Measurements from ENCODE around the gene MIR17HG.

The MIR17HG gene

DNA sequence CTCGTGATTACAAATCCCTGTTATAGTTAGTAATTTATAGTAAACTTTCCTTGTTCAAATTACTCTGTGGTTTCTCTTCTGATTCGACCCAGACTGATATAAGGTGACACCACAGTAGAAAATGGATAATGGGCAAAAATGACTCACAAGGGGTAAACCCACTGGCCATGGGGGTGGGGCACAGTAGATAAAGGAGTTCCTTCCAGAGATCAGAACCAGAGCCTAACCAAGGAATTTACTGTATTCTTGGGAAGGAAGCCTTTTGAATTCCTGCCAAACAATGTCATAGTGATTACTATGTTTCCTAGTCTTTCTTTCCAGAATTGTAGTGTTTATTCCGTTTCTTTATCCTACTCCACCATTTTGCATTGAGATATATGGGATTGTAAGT, 21.9 kb downstream of the MIR17HG start:
- no peak for DNase-seq

DNA sequence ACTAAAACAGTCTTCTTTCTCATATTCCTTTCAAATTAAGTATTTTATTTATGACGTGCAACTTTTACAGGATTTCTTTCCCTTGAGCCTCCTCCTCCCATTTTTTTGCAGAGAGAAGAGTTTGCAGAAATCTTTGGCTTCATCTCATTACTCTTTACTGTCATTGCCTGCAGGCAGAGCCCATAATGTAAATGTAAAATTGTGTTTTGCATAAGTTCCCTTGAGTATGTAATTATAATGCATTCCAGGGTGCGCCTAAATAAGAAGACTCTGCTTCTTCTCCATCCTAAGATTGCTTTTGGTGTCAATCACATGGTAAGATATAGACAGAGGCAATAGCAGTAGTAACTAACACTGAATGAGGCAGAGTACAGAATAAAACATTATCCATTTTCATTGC, 23.0 kb downstream of the MIR17HG start:
- DNase-seq, result no peak

- no peak for DNase-seq
Observed at GRCh38 chr13:91372911-91373310, 25.4 kb downstream of the MIR17HG start.

GRCh38 chr13:91375116-91375729, 27.7 kb downstream of the MIR17HG start:
- DNase-seq, result no peak

DNA sequence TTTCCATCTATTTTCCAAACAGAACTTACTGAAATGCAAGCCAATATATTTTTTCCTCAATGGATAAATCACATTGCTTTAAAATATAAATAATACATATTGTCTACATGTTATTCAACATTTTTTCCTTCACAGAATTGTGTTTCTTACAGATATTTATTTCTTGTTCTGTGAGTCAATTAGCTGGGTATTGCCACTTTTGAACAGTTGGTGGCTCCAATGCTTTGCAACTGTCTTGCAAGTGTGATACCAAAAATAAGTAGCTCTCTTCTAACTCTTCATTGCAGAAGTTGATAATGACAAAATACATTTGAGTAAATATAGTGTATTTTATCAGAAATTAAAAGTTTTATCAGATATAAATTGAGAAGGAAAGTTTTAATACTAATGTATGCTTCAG, 33.9 kb downstream of the MIR17HG start:
- no peak for DNase-seq

GRCh38 chr13:91383836-91384235, 36.3 kb downstream of the MIR17HG start:
- no peak for DNase-seq

- DNase-seq, result no peak
Observed at GRCh38 chr13:91384896-91385295, 37.4 kb downstream of the MIR17HG start.

DNA sequence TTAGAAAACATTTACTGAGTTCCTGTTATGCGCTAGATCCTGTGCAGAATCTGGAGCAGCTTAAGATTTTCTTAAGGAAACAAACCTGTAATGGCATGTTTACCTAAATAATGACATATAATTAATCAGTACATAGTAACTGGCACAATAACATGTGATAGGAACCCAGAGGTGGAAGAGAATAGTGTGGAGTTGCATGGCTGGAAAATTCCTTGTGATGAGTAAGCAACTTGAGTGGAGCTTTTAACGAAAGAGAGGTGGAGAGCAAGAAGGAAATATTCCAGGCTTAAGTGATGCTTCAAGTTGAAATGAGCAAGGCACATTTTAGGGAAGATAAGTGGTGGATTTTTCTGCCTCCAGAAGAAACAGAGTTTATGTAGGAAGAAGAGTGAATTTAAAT, 41.7 kb downstream of the MIR17HG start:
- no peak for DNase-seq

DNA sequence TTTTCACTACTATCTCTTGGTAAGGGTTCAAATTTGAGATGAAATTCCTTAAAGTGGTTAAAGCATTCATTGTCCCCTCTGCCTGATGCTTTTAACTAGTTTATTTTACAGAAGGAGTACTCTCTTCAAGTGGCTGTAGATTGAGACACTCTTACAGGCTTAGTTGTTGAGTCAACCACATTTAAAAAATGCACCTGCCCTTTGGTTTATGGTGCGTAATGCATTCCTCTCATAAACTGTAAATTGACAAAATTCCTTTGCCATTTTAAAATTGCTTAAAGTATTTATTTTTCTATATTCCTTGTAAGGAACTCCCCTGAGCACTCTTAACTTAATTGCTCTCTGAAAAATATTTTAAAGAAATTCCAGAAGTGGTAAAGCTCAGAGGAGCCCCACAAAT, 50.1 kb downstream of the MIR17HG start:
- DNase-seq, result no peak

DNA sequence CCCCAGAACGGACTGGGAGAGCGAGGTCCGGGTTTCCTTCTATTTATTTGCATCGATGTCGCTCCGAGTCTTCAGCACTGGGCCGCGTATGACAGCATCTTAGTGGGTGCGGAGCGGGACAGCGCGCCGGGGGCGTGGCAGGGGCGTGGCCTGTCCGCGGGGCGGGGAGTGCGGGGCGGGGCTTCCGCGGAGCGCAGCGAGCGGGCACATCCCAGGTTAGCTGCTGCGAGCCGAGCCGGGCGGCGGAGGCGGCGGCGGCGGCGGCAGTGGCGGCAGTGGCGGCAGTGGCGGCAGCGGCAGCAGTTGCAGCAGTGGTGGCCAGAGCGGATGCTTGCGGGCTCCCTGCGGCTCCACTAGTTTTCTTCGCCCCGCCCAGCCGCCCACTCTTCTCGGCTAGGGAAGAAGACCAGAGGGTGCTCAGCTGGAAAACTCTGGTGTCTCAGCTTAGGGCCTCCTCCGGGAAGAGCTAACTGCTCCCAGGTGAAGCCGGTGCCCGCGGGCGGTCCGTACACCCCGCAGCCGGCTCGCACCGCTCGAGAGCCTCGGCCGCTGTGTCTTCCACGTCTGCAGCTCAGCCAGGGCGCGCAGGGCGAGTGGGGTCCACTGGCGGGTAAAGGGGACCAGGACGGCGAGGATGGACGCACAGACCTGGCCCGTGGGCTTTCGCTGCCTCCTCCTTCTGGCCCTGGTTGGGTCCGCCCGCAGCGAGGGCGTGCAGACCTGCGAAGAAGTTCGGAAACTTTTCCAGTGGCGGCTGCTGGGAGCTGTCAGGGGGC, 51.1 kb downstream of the MIR17HG start, which contains the start of gene GPC5:
TSS of gene GPC5 (plus strand) at position 209 of the 776 bp plus-strand sequence.
- DNase-seq, result no peak

DNA sequence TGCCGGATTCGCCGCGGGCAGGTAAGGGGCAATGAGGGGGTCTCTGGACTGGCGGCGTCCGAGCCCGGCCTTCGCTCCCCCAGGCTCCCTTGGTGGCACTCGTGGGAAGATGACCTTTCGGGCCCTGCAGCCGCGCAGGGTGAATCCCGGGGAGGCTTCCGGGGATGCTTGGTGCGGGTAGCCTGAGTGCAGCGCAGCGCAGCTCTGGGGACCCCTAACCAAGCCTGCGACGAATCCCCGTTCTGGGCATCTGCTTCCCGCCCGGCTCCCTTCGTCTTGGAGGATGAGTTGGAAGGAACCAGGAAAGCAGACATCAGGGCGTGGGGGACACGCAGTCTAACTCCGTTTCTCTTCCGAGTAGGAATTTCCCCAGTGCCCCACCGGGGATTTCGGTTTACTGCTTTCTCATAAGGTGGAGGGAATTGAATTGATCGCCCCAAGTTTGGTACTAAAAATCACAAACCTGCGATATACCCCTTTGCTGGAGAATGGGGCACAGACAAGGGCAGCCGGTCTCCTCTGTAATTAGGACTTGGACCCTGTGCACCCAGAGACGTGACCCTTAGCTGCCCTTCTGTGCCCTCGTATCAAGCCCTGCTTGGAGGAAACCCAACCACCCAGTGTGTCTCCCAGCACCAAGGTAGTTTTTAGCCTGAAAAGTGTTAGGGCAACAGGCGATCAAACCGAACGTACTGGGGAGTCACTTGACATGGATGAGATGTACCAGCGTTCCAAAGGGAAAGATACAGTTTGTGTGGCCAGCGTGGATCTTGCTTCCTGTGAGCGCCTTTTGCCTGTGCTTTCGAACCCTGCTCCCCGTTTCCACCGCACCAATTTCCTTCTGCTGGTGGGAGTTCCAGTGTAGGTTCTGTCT, 51.9 kb downstream of the MIR17HG start:
- no peak for DNase-seq

GRCh38 chr13:91400063-91400399, 52.5 kb downstream of the MIR17HG start:
- no peak for DNase-seq

DNA sequence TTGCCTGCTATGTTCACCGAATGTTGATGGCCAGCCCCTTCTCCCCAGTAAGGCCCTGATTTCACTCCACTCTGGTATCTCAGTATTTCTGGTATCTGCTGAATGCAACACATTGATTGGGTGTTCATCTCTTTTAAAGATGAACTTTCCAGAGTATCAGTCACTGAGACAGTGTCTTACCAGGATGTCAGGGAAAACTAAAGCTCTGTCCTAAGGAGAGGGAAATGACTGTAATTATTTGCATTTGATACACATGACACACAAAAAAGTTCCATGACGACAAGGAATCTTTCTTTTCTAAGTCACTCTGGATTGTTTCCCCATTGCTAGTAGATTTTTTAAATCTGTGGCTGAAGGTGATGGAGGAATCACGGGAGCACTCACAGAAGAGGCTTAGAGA, 53.2 kb downstream of the MIR17HG start:
- DNase-seq, result no peak

DNA sequence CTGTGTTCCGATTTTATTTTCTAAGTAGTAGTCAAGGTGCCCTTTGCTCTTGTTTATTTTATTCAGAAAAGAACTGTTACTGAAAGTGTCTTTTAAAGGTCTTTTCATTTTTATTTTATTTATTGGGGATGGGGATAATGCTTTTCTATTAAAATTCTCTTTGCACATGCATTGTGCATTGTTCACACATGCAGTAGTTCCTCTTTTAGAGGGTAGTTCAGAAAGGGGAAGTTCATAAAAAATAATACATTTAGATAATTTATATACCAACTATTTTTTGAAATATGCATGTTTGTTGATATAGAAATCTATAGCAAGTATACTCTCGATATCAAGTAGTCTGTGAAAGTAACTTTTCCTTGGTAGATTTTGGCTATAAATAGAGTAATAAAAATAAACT, 54.4 kb downstream of the MIR17HG start:
- DNase-seq, result no peak

Measured in NCI-H524 treated with DMSO at 0.1 percent for 48 hours (cell line).